Hepatocyte (in vitro differentiated cells): ENCODE results near the gene CNGA3.

ENCODE experiments used
- EZH2 ChIP-seq: fragments of 200-600 bp; sonication (generic); IDR thresholded peaks from 2 replicates; pipeline ENCODE4 v1.6.1; 2016; ENCODE audit warnings: antibody characterized with exemption, mild to moderate bottlenecking, borderline replicate concordance
- EZH2phosphoT487 ChIP-seq: fragments of 200-600 bp; sonication (generic); IDR thresholded peaks from one replicate; pipeline ENCODE4 v1.6.1; 2018; ENCODE audit warnings: antibody characterized with exemption, mild to moderate bottlenecking, low read depth, moderate library complexity; ENCODE audit not compliant: unreplicated experiment, severe bottlenecking
- TF ChIP-seq, protein P1 (sequence below): fragments of 200-600 bp; sonication (generic); IDR thresholded peaks from 2 replicates; pipeline ENCODE4 v1.5.1; 2016; ENCODE audit warnings: antibody characterized with exemption, mild to moderate bottlenecking; ENCODE audit not compliant: poor library complexity

- TF ChIP-seq, protein P1, sequence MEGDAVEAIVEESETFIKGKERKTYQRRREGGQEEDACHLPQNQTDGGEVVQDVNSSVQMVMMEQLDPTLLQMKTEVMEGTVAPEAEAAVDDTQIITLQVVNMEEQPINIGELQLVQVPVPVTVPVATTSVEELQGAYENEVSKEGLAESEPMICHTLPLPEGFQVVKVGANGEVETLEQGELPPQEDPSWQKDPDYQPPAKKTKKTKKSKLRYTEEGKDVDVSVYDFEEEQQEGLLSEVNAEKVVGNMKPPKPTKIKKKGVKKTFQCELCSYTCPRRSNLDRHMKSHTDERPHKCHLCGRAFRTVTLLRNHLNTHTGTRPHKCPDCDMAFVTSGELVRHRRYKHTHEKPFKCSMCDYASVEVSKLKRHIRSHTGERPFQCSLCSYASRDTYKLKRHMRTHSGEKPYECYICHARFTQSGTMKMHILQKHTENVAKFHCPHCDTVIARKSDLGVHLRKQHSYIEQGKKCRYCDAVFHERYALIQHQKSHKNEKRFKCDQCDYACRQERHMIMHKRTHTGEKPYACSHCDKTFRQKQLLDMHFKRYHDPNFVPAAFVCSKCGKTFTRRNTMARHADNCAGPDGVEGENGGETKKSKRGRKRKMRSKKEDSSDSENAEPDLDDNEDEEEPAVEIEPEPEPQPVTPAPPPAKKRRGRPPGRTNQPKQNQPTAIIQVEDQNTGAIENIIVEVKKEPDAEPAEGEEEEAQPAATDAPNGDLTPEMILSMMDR = no peak
- TF ChIP-seq EZH2phosphoT487 (no peak), EZH2 (no peak)
Observed at GRCh38 chr2:98378901-98379300, 32.6 kb downstream of the CNGA3 start.
